CD4-positive, alpha-beta T cell treated with Interleukin-15 for 1 hour (primary cell): Measurements from ENCODE around the gene NSUN5.
"Not testable (repeated sequence)": the region's sequence is repeated elsewhere in the genome, so short reads cannot be mapped to it uniquely, and the experiment has no call there.

ENCODE experiments used
- DNase-seq: peaks from one replicate; pipeline ENCODE4 v3.0.0-alpha.2; 2020

NSUN5 gene

GRCh38 chr7:73325424-73325823, 16.8 kb upstream of the NSUN5 start:
- DNase-seq = not testable (repeated sequence)

- peak; percentile 47 for DNase-seq
Measured at GRCh38 chr7:73324081-73324845, 15.6 kb upstream of the NSUN5 start.

GRCh38 chr7:73323434-73324080, 14.9 kb upstream of the NSUN5 start:
- DNase-seq = not testable (repeated sequence)

- DNase-seq = not testable (repeated sequence)
Measured at GRCh38 chr7:73320009-73320408, 11.4 kb upstream of the NSUN5 start.

GRCh38 chr7:73319541-73319940, 10.9 kb upstream of the NSUN5 start:
- not testable (repeated sequence) for DNase-seq

- DNase-seq = not testable (repeated sequence)
Measured at GRCh38 chr7:73318656-73319204, 10.1 kb upstream of the NSUN5 start.

GRCh38 chr7:73316521-73316920, 7.9 kb upstream of the NSUN5 start:
- DNase-seq = no peak

GRCh38 chr7:73314271-73314670, 5.6 kb upstream of the NSUN5 start:
- DNase-seq = no peak

GRCh38 chr7:73313521-73313906, 4.9 kb upstream of the NSUN5 start:
- DNase-seq = no peak

GRCh38 chr7:73312831-73313520, 4.3 kb upstream of the NSUN5 start:
- DNase-seq = no peak

- DNase-seq = not testable (repeated sequence)
Measured at GRCh38 chr7:73311421-73311820, 2.8 kb upstream of the NSUN5 start.

- DNase-seq = no peak
Measured at GRCh38 chr7:73308074-73308664, 457 bp downstream of the NSUN5 start.

GRCh38 chr7:73307436-73307835, 1.2 kb downstream of the NSUN5 start:
- no peak for DNase-seq

- not testable (repeated sequence) for DNase-seq
Measured at GRCh38 chr7:73304612-73305387, 3.8 kb downstream of the NSUN5 start.

GRCh38 chr7:73304071-73304470, 4.6 kb downstream of the NSUN5 start:
- no peak for DNase-seq

- DNase-seq = no peak
Measured at GRCh38 chr7:73303546-73303945, 5.1 kb downstream of the NSUN5 start.

GRCh38 chr7:73302846-73303245, 5.8 kb downstream of the NSUN5 start:
- DNase-seq = not testable (repeated sequence)

- not testable (repeated sequence) for DNase-seq
Measured at GRCh38 chr7:73301108-73301507, 7.5 kb downstream of the NSUN5 start.

- not testable (repeated sequence) for DNase-seq
Measured at GRCh38 chr7:73299812-73300211, 8.8 kb downstream of the NSUN5 start.

- not testable (repeated sequence) for DNase-seq
Measured at GRCh38 chr7:73297706-73298105, 10.9 kb downstream of the NSUN5 start.

- not testable (repeated sequence) for DNase-seq
Measured at GRCh38 chr7:73297235-73297634, 11.4 kb downstream of the NSUN5 start.

GRCh38 chr7:73277210-73277609, 31.4 kb downstream of the NSUN5 start:
- DNase-seq = not testable (repeated sequence)
